GM23338 (cell line): ENCODE measurements around the gene COL18A1. TPM values are rescaled to one million over a fixed set of nuclear protein-coding genes. Genes with fewer than 3 reads are reported as not detected.

Experiments used
- ATAC-seq: fragments of 200-7000 bp; cut with Tn5 transposase; 3 replicates; pipeline ENCODE4 v1.9.1; 2020
- DNase-seq: peaks from one replicate; pipeline ENCODE4 v3.0.0-alpha.2; 2015; ENCODE audit warnings: low spot score
- H2AFZ ChIP-seq: fragments of 200-600 bp; sonication (generic); 2 replicates; pipeline ENCODE4 v1.8.0; 2016; ENCODE audit warnings: antibody characterized with exemption, mild to moderate bottlenecking, moderate library complexity
- H3F3A ChIP-seq: fragments of 200-600 bp; sonication (generic); replicated peaks from 2 replicates; pipeline ENCODE4 v1.8.0; 2017; ENCODE audit warnings: antibody characterized with exemption, mixed run types, low read depth
- H3K27ac ChIP-seq: fragments of 200-600 bp; sonication (generic); 2 replicates; pipeline ENCODE4 v1.6.1; 2016; ENCODE audit warnings: low read depth
- H3K27me3 ChIP-seq: fragments of 200-600 bp; sonication (generic); 2 replicates; pipeline ENCODE4 v1.8.0; 2016; ENCODE audit warnings: mild to moderate bottlenecking, mixed run types, moderate library complexity; ENCODE audit not compliant: insufficient read depth
- H3K36me3 ChIP-seq: fragments of 200-600 bp; sonication (generic); 2 replicates; pipeline ENCODE4 v1.8.0; 2016; ENCODE audit warnings: mild to moderate bottlenecking; ENCODE audit not compliant: insufficient read depth
- H3K4me1 ChIP-seq: fragments of 200-600 bp; sonication (generic); 2 replicates; pipeline ENCODE4 v1.8.0; 2016; ENCODE audit warnings: mild to moderate bottlenecking, moderate library complexity; ENCODE audit not compliant: insufficient read depth
- H3K4me2 ChIP-seq: fragments of 200-600 bp; sonication (generic); 2 replicates; pipeline ENCODE4 v1.7.1; 2017; ENCODE audit warnings: mixed run types
- H3K4me3 ChIP-seq: fragments of 200-600 bp; sonication (generic); 2 replicates; pipeline ENCODE4 v1.6.1; 2016; ENCODE audit warnings: mixed run types
- H3K79me2 ChIP-seq: fragments of 200-600 bp; sonication (generic); replicated peaks from 2 replicates; pipeline ENCODE4 v1.8.0; 2017; ENCODE audit warnings: mild to moderate bottlenecking; ENCODE audit not compliant: insufficient read depth
- H3K9me2 ChIP-seq: fragments of 200-600 bp; sonication (generic); 2 replicates; pipeline ENCODE4 v1.8.0; 2017; ENCODE audit not compliant: insufficient read depth
- H4K20me1 ChIP-seq: fragments of 200-600 bp; sonication (generic); replicated peaks from 2 replicates; pipeline ENCODE4 v1.8.0; 2017; ENCODE audit warnings: mild to moderate bottlenecking; ENCODE audit not compliant: insufficient read depth
- H3K27ac Mint-ChIP-seq: 2 replicates; pipeline ENCODE4 v1.8.0; 2020; ENCODE audit warnings: inconsistent platforms, mild to moderate bottlenecking, moderate library complexity, mixed read lengths
- H3K27me3 Mint-ChIP-seq: 3 replicates; pipeline ENCODE4 v1.8.0; 2022; ENCODE audit warnings: low read depth, mild to moderate bottlenecking, moderate library complexity, mixed read lengths, inconsistent platforms; ENCODE audit not compliant: insufficient read depth, poor library complexity
- H3K36me3 Mint-ChIP-seq: 3 replicates; pipeline ENCODE4 v1.8.0; 2021; ENCODE audit warnings: low read depth, mild to moderate bottlenecking, inconsistent platforms, moderate library complexity, mixed read lengths
- H3K4me1 Mint-ChIP-seq: 3 replicates; pipeline ENCODE4 v1.8.0; 2020; ENCODE audit warnings: mild to moderate bottlenecking, inconsistent platforms, mixed read lengths
- H3K4me3 Mint-ChIP-seq: 3 replicates; pipeline ENCODE4 v1.8.0; 2021; ENCODE audit warnings: moderate library complexity, mild to moderate bottlenecking, inconsistent platforms, mixed read lengths
- H3K9me3 Mint-ChIP-seq: 3 replicates; pipeline ENCODE4 v1.8.0; 2020; ENCODE audit warnings: moderate library complexity, mild to moderate bottlenecking, inconsistent platforms, mixed read lengths
- CTCF ChIP-seq, 2 experiments: fragments of 200-600 bp in 1 of 2; sonication (generic) in 1 of 2; conservative IDR thresholded peaks; 2 replicates each; pipeline versions ENCODE4 v1.5.1 to v1.6.1; 2016 to 2017; ENCODE audit warnings: antibody characterized with exemption in 2 of 2, low read depth in 2 of 2, mild to moderate bottlenecking in 2 of 2, moderate library complexity in 1 of 2
- EZH2 ChIP-seq: fragments of 200-600 bp; sonication (generic); IDR thresholded peaks from one replicate; pipeline ENCODE4 v1.8.0; 2017; ENCODE audit warnings: antibody characterized with exemption, mild to moderate bottlenecking, low read depth; ENCODE audit not compliant: unreplicated experiment
- EZH2phosphoT487 ChIP-seq: fragments of 200-600 bp; sonication (generic); IDR thresholded peaks from one replicate; pipeline ENCODE4 v1.8.1; 2018; ENCODE audit warnings: antibody characterized with exemption; ENCODE audit not compliant: unreplicated experiment
- NANOG ChIP-seq: IDR thresholded peaks from 2 replicates; pipeline ENCODE4 v1.6.1; 2016; ENCODE audit warnings: antibody characterized with exemption, borderline replicate concordance
- REST ChIP-seq: IDR thresholded peaks from one replicate; pipeline ENCODE4 v1.6.1; 2018; ENCODE audit warnings: antibody characterized with exemption; ENCODE audit not compliant: unreplicated experiment
- STAT1 ChIP-seq: IDR thresholded peaks from one replicate; pipeline ENCODE4 v1.6.1; 2016; ENCODE audit warnings: antibody characterized with exemption; ENCODE audit not compliant: unreplicated experiment
- ZNF114 ChIP-seq: fragments of 250-450 bp; sonication (Bioruptor Pico); IDR thresholded peaks from 2 replicates; pipeline ENCODE4 v1.5.0; 2020; ENCODE audit warnings: mild to moderate bottlenecking, moderate library complexity
- ZNF331 ChIP-seq: fragments of 250-450 bp; sonication (Bioruptor Pico); IDR thresholded peaks from 2 replicates; pipeline ENCODE4 v1.5.0; 2020; ENCODE audit warnings: low read depth, mild to moderate bottlenecking, moderate library complexity
- polyA plus RNA-seq: library from polyadenylated mRNA; unstranded; fragments of >200 nt; fragmentation: Nextera tagmentation; extraction: Ambion mirVana; gene quantifications from 2 replicates; pipeline ENCODE4 v1.2.1, GENCODE V29; 2016
- total RNA-seq: library from RNA; depleted of rRNA; stranded (reverse); fragments of >200 nt; shearing (Covaris generic); gene quantifications from 2 replicates; pipeline ENCODE4 v1.2.3, GENCODE V29; 2014

The COL18A1 gene
- total and polyA plus RNA-seq, 2 experiments from 2014 or later = 38.4 to 430 TPM

GRCh38 chr21:45449658-45450422 lies 44.9 kb downstream of the COL18A1 start (continued):
- TF ChIP-seq ZNF331 (CRISPR knock-in tag) (no peak), REST (no peak), EZH2phosphoT487 (no peak), EZH2 (no peak)

GRCh38 chr21:45450423-45451090 lies 45.6 kb downstream of the COL18A1 start:
- H3K27me3 Mint-ChIP-seq = peaks cover 10% of the 10 kb centered on the region
- DNase-seq (no peak), ATAC-seq (no peak)
- H3K4me1 Mint-ChIP-seq = peaks cover 7% of the 10 kb centered on the region; the same call in 2 of the 3 replicates
- Histone ChIP-seq H3K4me3 (no peak overlapping the region), H2AFZ (no peak overlapping the region), H3K79me2 (peaks cover 80% of the 10 kb centered on the region), H3K27me3 (no peaks in the 10 kb centered on the region), H3F3A (peaks cover 16% of the 10 kb centered on the region), H4K20me1 (peaks cover 34% of the 10 kb centered on the region), H3K4me1 (no peaks in the 10 kb centered on the region), H3K36me3 (no peaks in the 10 kb centered on the region), H3K4me2 (no peak overlapping the region), H3K27ac (peak overlapping the region; percentile 32; the same call in 1 of the 2 replicates), H3K9me2 (peaks cover 7% of the 10 kb centered on the region; the same call in 1 of the 2 replicates)
- H3K36me3 Mint-ChIP-seq = peaks cover 38% of the 10 kb centered on the region
- no peak overlapping the region for H3K27ac Mint-ChIP-seq
- no peak overlapping the region for H3K4me3 Mint-ChIP-seq
- peaks cover 3% of the 10 kb centered on the region; the same call in 2 of the 3 replicates for H3K9me3 Mint-ChIP-seq
- no peak for TF ChIP-seq ZNF114 (CRISPR knock-in tag)
- no peak for TF ChIP-seq CTCF (conservative IDR thresholded peaks at IDR 0.05; ENCODE audit: low read depth in 2 of 2)
- no peak for TF ChIP-seq STAT1
- no peak for TF ChIP-seq REST
- TF ChIP-seq NANOG = no peak
- no peak for TF ChIP-seq EZH2phosphoT487
- TF ChIP-seq EZH2 = no peak
